ENCODE data around the gene TMEM176B. TPM values are rescaled to one million over a fixed set of nuclear protein-coding genes. Genes with fewer than 3 reads are reported as not detected.
"Not testable (repeated sequence)": the region's sequence is repeated elsewhere in the genome, so short reads cannot be mapped to it uniquely, and the experiment has no call there.

TMEM176B gene
- total RNA-seq, 1 experiment from 2014 or later: 0.27 TPM

GRCh38 chr7:150790416-150791075 lies 9.6 kb downstream of the TMEM176B start:
- no peak for DNase-seq (ENCODE audit: low spot score)

- DNase-seq (ENCODE audit: low spot score): peak; percentile 68
These were observed 11.5 kb downstream of the TMEM176B start for GRCh38 chr7:150788474-150789269.

- DNase-seq (ENCODE audit: low spot score): no peak
These were observed 12.6 kb downstream of the TMEM176B start for GRCh38 chr7:150787321-150788281.

DNA sequence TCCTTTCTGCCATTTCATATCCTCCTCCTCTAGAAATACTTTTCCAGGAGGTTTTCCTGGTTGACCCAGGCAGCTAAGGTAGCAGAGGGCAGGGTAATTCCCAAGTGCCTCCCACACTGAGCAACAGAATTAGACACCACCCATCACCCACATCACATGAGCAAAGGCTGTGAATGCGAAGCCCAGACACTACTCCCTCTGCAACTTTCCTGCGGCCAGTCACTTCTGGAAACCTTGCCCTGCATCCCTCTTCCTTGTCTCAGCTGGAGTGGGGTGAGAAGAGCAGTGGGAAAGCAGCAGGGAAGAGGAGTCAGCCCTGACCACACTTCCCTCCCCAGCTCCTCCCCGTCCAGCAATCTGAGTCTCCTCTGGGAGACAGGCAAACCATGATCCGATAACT lies 15.2 kb downstream of the TMEM176B start:
- no peak for DNase-seq (ENCODE audit: low spot score)

- no peak for DNase-seq (ENCODE audit: low spot score)
These were observed 15.9 kb downstream of the TMEM176B start for GRCh38 chr7:150784120-150784736.

- no peak for DNase-seq (ENCODE audit: low spot score)
These were observed 18.2 kb downstream of the TMEM176B start for GRCh38 chr7:150781961-150782360.

DNA sequence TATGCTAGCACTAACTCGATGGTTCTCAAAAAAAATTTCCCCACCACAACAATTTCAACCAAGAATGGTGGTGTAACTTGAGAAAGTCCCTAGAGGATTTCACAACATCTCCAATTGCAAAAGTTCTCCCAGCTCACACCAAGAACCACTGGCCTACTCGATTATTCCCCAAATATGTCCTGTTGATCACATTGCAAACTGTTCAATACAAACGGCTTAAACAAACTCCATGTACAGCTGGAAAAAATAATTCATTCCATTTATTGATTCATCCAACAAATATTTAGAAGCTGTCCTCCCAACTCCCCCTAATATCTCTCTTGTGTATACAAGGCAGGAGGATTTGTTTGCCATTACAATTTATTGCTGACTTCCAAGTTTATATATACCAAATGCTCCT lies 19.1 kb downstream of the TMEM176B start:
- DNase-seq (ENCODE audit: low spot score): peak; percentile 28

DNA sequence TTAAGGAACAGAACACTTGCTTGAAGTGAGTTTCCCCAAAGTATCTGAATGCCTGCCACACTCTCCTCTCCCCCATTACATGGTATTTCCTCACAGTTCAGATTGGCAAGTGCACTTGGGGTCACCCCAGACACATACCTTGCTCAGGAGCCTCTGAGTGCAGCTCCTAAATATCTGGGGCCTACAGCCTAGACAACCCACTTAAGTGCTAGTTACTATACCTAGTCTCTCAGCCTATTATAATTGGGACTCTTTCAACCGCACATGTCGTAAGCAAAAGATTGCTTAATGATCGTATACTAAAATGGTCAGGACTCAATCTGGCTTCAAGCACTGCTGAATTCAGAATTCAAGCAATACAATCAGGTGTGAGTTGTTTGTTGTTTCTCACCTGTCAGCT lies 19.9 kb downstream of the TMEM176B start:
- no peak for DNase-seq (ENCODE audit: low spot score)

- DNase-seq (ENCODE audit: low spot score): peak; percentile 74
These were observed 21.3 kb downstream of the TMEM176B start for GRCh38 chr7:150778738-150779301.

DNA sequence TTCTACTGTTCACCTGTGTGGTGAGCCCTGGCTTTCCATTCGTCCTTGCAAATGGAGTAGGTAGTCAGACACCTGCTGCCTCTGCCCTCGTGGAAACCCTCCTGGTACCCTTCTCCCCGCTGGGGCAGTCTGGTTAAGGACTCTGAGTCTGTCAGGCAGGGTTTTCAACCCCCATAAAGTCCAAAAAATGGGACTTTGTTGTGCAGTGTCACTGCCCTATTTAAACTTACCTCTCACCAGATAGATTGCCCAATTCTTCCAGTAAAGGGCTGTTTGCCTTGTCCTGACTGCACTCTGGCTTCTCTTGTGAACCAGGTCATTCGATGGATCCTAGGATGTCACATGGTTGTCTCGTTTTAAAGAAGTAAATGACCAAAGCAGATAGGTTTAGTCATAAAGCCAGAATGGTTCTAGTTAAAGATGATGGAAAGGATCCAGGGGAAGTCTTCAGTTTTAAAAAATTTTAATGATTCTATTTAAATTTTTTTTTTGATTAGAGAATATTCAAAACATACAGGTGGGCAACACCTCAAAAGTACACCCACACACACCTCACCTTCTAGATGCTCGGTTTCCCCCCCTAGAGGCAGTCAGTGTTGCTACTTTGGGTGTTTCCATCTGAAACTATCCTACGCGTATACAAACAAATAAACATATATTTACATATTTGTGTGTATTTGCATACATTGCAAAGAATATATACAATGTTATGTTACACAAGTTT lies 22.0 kb downstream of the TMEM176B start:
- no peak for DNase-seq (ENCODE audit: low spot score)

- not testable (repeated sequence) for DNase-seq (ENCODE audit: low spot score)
These were observed 26.0 kb downstream of the TMEM176B start for GRCh38 chr7:150774131-150774530.

DNA sequence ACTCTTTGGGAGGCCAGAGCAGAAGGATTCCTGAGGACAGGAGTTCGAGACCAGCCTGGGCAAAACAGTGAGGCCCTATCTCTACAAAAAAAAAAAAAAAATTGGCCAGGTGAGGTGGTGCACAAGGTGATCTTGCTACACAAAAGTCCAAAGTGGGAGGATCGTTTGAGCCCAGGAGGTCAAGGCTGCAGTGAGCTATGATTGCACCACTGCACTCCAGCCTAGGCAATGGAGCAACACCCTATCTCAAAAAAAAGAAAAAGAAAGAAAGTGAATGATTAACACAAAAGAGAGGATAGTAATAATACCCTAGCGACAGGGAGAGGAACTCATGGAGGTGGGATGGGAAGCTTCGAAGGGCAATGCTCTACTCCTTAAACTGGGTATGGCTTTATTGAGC lies 30.4 kb downstream of the TMEM176B start:
- no peak for DNase-seq (ENCODE audit: low spot score)

- no peak for DNase-seq (ENCODE audit: low spot score)
These were observed 33.8 kb downstream of the TMEM176B start for GRCh38 chr7:150766334-150766709.

DNA sequence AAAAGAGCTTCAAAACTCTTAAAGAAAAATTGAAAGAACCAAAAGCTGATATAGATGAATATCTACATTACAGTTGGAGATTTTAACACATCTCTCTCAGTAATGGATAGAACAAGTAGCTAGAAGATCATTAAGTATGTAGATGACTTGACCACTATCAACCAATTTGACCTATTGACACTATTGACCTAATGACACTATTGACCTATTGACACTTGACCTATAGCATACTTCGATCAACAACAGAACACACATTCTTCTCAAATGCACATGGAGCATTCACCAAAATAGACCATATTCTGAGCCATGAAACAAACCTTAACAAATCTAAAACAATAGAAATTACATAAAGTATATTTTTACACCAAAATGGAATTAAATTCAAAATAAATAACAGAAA lies 40.7 kb downstream of the TMEM176B start:
- DNase-seq (ENCODE audit: low spot score): no peak

DNA sequence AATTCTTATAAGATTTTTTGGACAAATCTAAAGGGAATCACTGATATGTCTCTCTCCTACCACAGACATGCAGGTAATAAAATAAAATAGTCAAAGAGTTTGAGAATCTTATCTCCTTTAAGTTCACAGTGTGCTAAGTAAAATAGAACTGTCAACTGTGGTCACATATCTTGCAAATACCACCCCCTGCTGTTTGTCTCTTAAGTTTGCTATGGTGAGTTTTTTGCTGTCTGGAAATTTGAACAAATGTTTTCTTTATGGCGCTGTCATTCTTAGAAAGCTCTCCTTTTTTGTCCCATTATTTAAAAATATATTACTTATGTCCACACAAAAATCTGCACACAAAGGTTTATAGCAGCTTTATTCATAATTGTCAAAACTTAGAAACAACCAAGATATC lies 43.3 kb downstream of the TMEM176B start:
- no peak for DNase-seq (ENCODE audit: low spot score)

DNA sequence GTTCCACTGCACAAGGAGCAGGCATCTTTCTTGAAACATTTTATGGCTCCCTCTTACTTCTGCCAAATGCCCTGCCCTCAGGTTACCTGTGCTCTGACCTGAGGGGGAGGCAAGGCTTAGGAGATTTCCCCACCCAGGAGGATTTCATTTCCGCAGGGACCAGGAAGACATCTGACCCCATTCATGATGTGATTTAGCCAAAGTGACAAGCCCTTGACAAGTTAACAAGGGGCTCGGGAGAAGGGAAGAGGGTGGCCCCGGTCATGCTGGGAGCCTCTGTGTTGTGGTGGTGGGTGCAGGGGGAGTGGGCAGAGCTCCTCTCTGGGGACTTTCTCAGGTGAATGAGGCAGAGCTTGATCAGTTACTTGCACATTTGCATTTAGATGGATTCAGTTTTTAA lies 44.0 kb downstream of the TMEM176B start:
- DNase-seq (ENCODE audit: low spot score): no peak

DNA sequence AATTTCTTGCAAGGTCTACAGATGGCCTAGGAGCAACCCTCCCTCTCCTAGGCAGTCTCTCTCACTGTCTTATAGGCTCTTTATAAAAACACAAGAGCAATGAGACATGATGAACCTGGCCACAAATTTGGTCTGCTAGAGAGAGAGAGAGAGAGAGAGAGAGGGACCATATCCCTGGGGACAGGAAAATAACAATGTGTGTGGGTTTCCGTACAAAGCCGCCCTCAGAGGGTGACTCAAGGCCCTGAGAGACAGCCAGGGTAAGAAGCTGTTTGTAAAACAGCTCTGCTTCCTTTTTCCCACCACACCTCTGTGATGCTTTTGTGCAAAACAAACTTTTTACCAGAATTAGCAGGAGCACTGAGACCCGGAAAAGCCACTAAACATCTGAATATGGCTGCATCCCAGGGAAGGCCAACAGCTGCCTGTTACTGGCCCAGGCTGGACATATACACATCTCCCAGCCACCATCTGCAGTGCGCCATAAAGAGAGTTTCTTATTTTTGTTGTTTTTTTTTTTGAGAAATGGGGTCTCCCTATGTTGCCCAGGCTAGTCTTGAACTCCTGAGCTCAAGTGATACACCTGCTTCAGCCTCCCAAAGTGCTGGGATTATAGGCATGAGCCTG lies 44.6 kb downstream of the TMEM176B start:
- DNase-seq (ENCODE audit: low spot score): peak; percentile 30

GRCh38 chr7:150754951-150755350 lies 45.2 kb downstream of the TMEM176B start:
- DNase-seq (ENCODE audit: low spot score): no peak

GRCh38 chr7:150753826-150754603 lies 46.1 kb downstream of the TMEM176B start:
- DNase-seq (ENCODE audit: low spot score): peak; percentile 36
